ENCODE data around the gene ARHGAP6.

Gene ARHGAP6

GRCh38 chrX:11341274-11342201, 324.2 kb downstream of the ARHGAP6 start:
- TF ChIP-seq ZFX (IDR thresholded peaks at IDR 0.05), result no peak
- no peak overlapping the region; the same call in 1 of the 2 replicates for H3K27ac ChIP-seq

DNA sequence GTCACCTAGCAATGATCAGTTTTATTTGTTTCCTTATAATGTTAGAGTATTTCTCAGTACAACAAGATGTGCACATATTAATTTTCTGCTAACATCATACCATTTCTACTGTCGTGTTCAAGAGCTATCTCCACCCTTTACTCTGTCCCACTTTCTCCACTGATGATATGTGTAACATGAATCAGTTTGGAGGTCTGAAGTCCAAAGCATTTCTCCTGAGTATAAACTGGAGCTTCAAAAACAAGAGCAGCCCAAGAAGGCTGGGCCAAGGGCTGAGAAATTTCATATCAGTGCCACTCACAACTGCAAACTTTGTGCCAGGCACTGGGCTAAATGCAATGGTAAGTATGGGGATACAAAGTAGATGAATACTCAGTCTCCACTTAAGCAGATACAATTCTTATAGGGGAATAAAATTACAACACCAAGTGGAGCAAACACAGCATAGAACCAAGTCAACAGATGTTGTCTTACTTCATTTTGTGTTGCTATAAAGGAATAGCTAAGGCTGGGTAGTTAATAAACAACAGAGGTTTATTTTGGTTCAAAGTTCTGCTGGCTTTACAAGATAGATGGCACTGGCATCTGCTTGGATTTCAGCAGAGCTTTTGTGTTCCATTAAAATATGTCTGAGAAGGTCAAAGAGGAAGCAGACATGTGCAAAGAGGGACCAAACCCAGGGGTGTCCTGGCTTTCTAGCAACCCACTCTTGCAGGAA, 328.3 kb downstream of the ARHGAP6 start:
- no peak overlapping the region for H3K27ac ChIP-seq
- TF ChIP-seq CTCF (conservative IDR thresholded peaks at IDR 0.05) (no peak), ZFX (IDR thresholded peaks at IDR 0.05) (no peak)

GRCh38 chrX:11336201-11336600, 329.5 kb downstream of the ARHGAP6 start:
- TF ChIP-seq CTCF (conservative IDR thresholded peaks at IDR 0.05), result no peak
- no peak for TF ChIP-seq ZFX (IDR thresholded peaks at IDR 0.05)

DNA sequence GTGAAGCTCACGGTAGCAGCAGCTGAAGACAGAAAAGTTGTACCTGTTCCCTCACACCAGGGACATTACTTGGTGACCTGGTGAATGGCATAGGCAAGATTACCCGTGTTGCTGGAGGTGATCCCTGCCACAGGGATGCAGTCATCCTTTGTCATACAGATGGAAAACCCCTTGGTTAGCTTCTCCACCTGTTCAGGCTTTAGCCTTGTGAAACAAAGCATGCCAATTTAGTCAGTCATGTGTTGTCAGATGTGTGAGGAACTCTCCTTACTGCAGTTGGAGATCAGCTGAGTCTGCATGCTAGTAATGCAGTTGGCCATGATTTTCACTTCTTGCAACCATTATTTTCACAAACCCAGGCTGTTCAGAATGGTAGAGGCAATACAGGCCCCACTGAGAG, 331.6 kb downstream of the ARHGAP6 start:
- TF ChIP-seq ZFX (IDR thresholded peaks at IDR 0.05) (no peak), CTCF (conservative IDR thresholded peaks at IDR 0.05) (no peak)

More at GRCh38 chrX:11336201-11336600, 329.5 kb downstream of the ARHGAP6 start:
- H3K27ac ChIP-seq, result no peak overlapping the region

DNA sequence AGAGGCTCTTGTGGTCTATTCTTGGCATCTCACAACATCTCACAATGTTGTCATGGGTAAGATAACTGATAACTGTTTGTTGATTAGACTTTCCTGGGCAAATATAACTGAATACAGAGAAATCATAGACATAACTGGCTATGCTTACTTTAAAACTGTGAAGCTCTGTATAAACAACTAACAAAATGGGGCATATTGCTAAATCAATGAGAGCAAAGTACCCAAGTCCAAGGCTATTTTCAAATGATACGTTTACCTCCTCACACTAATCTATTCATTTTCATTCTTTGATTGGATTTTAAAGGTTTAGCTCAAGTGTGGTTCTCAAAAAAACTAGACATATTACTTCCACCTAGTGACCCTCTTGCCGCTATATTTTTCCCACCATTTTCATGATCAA, 333.9 kb downstream of the ARHGAP6 start:
- TF ChIP-seq ZFX (IDR thresholded peaks at IDR 0.05) (no peak), CTCF (conservative IDR thresholded peaks at IDR 0.05) (no peak)
- no peak overlapping the region for H3K27ac ChIP-seq

More for the DNA sequence above, 331.6 kb downstream of the ARHGAP6 start:
- H3K27ac ChIP-seq, result no peak overlapping the region

DNA sequence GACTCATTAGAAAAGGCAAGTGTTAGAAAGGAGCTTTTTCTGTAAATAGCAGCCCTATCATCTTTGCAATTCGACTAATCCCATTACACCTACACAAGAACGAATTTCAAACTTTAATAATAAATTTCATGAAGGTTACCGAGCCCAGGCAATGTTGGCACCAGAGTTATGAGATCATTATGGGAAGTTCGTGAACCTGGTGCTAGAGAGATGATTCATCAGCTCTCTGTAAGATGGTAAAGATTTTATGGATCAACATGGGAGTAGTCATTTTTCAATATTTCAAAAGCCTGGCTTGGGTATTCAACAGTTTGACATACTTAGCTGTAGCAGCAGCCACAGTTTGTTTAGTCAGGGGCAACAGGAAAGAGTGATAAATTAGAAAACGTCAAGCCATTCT, 336.7 kb downstream of the ARHGAP6 start:
- no peak overlapping the region for H3K27ac ChIP-seq
- TF ChIP-seq ZFX (IDR thresholded peaks at IDR 0.05) (no peak), CTCF (conservative IDR thresholded peaks at IDR 0.05) (no peak)

DNA sequence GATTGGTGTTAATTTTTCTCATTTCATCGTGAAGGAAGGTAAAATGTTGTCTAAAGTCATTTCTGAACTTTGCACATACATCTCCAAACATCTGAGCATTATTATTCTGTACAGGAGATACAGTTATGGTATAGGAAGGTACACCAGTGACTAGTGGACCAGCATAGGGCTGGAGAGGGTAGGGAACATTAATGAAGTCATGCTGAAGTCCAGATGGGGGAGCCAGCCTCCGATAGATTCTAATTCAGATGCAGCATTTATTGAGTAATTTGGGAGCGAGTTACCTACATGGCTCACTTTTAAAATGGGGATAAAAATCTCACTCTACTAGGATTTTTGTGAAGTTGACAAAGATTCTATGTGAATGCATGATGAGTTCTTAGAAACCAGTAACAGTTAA, 337.6 kb downstream of the ARHGAP6 start:
- TF ChIP-seq ZFX (IDR thresholded peaks at IDR 0.05) (no peak), CTCF (conservative IDR thresholded peaks at IDR 0.05) (no peak)
- H3K27ac ChIP-seq, result no peak overlapping the region

All from C4-2B (cell line).